ENCODE data around the gene MAL.

GRCh38 chr2:94982156-94982555 lies 43.4 kb upstream of the MAL start:
- no peak for TF ChIP-seq CTCF (IDR thresholded peaks at IDR 0.05)
- TF ChIP-seq USF2 (CRISPR knock-in tag; IDR thresholded peaks at IDR 0.05), result no peak
- TF ChIP-seq, protein P1, sequence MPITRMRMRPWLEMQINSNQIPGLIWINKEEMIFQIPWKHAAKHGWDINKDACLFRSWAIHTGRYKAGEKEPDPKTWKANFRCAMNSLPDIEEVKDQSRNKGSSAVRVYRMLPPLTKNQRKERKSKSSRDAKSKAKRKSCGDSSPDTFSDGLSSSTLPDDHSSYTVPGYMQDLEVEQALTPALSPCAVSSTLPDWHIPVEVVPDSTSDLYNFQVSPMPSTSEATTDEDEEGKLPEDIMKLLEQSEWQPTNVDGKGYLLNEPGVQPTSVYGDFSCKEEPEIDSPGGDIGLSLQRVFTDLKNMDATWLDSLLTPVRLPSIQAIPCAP (CRISPR knock-in tag; IDR thresholded peaks at IDR 0.05), result no peak
- TF ChIP-seq, protein P2, sequence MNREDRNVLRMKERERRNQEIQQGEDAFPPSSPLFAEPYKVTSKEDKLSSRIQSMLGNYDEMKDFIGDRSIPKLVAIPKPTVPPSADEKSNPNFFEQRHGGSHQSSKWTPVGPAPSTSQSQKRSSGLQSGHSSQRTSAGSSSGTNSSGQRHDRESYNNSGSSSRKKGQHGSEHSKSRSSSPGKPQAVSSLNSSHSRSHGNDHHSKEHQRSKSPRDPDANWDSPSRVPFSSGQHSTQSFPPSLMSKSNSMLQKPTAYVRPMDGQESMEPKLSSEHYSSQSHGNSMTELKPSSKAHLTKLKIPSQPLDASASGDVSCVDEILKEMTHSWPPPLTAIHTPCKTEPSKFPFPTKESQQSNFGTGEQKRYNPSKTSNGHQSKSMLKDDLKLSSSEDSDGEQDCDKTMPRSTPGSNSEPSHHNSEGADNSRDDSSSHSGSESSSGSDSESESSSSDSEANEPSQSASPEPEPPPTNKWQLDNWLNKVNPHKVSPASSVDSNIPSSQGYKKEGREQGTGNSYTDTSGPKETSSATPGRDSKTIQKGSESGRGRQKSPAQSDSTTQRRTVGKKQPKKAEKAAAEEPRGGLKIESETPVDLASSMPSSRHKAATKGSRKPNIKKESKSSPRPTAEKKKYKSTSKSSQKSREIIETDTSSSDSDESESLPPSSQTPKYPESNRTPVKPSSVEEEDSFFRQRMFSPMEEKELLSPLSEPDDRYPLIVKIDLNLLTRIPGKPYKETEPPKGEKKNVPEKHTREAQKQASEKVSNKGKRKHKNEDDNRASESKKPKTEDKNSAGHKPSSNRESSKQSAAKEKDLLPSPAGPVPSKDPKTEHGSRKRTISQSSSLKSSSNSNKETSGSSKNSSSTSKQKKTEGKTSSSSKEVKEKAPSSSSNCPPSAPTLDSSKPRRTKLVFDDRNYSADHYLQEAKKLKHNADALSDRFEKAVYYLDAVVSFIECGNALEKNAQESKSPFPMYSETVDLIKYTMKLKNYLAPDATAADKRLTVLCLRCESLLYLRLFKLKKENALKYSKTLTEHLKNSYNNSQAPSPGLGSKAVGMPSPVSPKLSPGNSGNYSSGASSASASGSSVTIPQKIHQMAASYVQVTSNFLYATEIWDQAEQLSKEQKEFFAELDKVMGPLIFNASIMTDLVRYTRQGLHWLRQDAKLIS (CRISPR knock-in tag; IDR thresholded peaks at IDR 0.05; ENCODE audit: borderline replicate concordance), result no peak
- no peak for TF ChIP-seq MYBL2 (CRISPR knock-in tag; IDR thresholded peaks at IDR 0.05)
- TF ChIP-seq NR2C2 (CRISPR knock-in tag; IDR thresholded peaks at IDR 0.05), result no peak
- TF ChIP-seq ESRRA (CRISPR knock-in tag; IDR thresholded peaks at IDR 0.05; ENCODE audit: borderline replicate concordance), result no peak
- TF ChIP-seq ZNF232 (CRISPR knock-in tag; IDR thresholded peaks at IDR 0.05), result no peak
- no peak for TF ChIP-seq ATF3 (CRISPR knock-in tag; conservative IDR thresholded peaks at IDR 0.05)
- TF ChIP-seq CREB1 (CRISPR knock-in tag; IDR thresholded peaks at IDR 0.05), result no peak
- no peak for TF ChIP-seq ELF4 (CRISPR knock-in tag; IDR thresholded peaks at IDR 0.05; ENCODE audit: low read depth)
- TF ChIP-seq ATF6 (CRISPR knock-in tag; IDR thresholded peaks at IDR 0.05), result no peak
